Measurements from ENCODE around the gene TRMU.
"Not testable (repeated sequence)": the region's sequence is repeated elsewhere in the genome, so short reads cannot be mapped to it uniquely, and the experiment has no call there.

TRMU gene

DNA sequence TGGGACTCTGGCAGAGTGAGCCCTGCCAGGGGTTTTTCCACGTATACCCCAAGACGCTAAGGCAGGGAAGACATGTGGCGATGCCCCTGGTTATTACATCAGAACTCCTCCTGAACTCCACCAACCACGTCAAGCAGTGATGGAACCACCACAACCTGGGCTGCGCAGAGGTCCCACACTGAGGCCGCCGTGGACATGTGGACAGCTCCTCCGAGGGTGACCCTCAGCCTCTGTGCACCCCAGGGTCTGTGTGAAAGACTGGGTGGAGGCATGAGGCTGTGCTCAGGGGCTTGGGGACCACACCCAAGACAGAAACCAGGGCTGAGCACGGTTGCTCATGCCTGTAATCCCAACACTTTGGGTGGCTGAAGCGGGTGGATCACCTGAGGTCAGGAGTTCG is 52.2 kb downstream of the TRMU start:
- DNase-seq (ENCODE audit: low read depth in 2 of 2), result no peak

DNA sequence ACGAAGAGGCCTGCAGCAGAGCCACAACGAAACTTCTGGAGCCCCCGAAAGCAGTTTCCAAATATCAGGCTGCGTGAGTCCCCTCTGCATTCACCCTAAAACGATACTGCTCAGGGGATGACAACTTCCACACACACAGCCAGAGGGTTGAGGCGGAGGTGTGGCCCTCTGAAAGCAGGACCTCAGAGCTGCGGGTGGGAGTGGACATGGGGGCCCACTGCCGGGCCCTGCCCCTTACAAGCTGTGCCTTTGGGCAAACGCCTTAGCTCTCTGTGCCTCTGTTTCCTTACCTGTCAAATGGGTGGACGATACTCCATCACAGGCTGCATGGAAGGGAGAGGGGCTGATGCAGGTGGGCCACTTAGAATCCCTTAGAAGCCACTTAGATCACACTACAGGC is 53.1 kb downstream of the TRMU start:
- DNase-seq (ENCODE audit: low read depth in 2 of 2), result no peak

DNA sequence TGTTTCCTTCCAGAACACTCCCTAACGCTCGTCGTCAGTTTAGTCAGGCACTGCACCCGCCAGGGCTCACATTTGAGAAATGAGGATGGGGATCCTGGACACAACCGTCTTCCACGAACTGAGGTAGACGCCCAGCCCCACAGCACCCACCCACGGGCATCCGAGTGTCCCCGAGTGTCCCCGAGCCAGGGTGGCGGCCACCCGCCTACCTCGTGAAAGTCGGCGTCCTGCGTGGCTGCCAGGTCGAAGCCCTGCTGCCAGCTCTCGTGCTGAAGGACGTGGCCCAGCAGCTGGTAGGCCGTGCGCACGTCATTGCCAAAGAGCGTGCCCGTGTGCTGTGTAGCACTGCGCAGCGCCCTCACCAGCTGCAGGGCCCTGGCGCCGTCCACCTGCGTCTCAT is 53.6 kb downstream of the TRMU start:
- DNase-seq (ENCODE audit: low read depth in 2 of 2), result no peak

DNA sequence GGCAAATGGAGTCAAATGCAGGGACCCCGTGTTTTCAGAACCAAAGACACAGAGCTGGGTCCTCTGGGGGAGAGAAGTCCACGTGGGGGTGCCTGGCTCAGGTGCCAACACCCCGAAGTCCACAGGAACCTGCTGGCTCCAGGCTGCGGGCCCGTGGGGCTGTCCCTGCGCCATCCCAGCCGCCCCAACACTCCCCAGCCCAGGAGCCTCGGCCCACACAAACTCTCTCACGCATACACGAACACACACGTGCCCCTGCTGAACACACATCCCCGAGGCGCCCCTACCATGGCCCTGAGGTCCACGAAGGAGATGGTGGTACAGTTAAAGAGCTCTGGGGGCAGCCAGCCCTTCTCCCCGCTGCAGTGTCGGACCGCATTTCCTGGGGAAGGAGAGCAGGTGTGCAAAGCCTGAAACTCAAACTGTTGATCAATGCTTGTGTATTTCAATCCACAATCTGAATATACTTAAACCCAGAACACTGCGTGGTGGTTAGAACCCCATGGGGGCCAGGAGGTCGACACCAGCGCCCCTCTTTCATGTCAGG is 54.7 kb downstream of the TRMU start:
- no peak for DNase-seq (ENCODE audit: low read depth in 2 of 2)

DNA sequence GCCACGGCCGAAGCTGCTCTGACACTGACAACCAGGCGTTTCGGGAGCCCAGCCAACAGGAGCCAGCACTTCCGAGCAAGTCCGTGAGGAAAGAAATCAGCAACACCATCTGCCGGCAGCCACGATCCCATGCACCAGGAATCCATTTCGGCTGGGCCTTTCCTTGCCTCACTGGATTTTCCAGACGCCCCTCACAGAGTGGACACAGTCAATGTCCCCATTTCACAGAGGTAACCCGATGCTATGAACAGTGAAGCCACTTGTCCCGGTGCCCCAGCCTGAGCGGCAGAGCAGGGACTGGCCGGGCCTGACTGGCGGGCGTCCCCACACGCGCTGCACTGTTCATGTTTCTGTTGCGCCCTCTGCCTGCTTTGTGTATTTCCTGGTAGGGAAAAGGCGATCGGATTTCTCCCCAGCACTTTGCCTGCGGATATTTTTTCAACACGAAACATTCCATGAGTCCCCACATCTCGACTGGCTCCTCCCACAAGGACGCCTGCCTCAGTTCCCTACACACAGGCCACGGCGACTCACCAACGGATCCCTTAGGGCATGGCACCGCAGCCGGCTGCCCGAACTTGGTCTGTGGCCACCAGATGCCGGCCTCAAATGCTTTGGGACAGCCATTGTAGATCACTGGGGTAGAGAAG is 55.3 kb downstream of the TRMU start:
- no peak for DNase-seq (ENCODE audit: low read depth in 2 of 2)

DNA sequence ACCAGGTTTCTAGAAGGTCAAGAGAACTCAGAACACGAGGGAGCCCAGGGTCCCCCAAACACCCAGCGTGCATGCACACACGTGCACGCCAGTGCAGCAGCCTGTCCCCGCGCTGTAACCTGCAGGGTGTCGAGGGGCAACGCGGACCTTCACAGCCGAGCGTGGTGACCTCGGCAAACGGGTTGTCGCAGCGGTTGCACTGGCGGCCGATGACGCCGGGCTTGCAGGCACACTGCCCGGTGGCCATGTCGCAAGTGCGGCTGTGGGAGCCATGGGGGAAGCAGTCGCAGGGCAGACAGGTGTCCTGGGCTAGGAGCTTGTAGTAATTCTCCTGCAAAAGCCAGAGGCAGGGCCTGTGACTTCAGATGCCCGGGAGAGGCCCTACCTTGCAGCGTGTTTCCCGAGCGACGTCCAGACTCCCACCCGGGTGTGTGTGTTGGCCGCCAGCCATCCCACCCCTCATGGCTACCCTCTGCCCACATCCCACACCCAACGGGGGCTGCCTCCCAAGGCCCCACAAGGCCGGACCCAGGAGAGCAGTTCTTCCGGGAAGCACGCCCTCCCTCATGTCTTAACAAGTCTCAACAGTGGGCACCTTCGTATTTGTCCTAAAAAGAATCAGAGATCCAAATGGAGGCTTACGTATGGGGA is 56.1 kb downstream of the TRMU start:
- no peak for DNase-seq (ENCODE audit: low read depth in 2 of 2)

DNA sequence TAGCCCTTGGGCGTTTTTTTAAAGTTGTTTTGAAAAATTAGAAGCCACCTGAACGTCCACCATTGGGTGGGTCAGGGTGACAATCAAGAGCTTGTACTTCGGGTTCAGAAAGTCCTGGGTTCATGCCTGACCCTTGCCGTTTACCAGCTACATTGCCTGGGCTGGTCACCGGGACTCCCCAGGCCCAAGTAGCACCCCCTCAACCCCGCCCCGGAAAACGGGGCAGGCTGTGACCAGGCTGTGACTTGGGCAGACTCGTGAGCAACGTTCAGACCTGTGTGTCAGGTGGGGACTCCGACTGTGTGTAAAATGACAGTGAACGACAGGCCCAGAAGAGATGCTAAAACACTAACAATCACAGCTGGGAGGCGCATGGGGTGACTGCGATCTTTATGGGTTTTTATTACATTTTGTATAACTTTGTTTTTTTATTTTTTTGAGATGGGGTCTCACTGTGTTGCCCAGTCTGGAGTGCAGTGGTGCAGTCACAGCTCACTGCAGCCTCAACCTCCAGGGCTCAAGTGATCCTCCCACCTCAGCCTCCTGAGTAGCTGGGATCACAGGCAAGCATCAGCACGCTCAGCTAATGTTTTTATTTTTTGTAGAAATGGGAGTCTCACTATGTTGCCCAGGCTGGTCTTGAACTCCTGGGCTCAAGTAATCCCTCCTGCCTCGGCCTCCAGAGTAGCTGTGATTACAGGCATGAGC is 56.8 kb downstream of the TRMU start:
- DNase-seq (ENCODE audit: low read depth in 2 of 2), result no peak

DNA sequence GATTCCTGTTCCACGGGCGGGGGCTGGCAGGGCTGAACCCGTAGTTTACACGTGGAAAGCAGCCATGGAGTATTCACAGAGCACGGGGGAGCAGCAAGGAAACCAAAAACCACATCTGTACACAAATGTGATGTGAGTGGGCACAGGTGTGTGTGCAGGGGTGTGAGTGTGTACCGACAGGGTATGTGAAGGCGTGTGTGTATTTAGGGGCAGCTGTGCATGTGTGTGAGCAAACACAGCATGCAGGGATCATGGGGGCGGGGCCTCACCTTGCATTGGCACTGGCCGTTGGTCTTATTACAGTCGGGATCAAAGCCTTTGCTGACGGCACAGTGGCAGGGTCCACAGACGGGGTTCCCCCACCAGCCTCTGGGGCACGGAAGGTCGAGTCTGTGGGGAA is 58.4 kb downstream of the TRMU start:
- no peak for DNase-seq (ENCODE audit: low read depth in 2 of 2)

DNA sequence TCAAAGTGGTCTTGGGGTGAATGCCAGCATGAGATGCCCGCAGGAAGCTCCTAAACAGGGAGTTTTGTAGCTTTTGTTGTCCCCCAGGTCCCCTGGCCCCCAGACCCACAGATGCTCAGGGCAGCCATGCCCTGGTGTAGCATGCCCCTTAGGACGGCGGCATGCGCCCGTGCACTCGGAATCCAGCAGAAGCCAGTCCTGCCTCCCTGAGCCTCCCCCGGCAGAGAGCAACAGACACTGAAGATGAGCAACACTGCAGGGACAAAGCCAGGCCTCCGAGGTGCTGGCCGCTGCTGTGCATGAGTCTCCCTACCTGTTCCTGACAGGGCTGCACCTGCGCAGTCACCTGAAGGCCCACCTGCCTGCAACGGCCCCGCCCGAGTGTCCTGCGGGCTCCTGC is 59.1 kb downstream of the TRMU start:
- no peak for DNase-seq (ENCODE audit: low read depth in 2 of 2)

DNA sequence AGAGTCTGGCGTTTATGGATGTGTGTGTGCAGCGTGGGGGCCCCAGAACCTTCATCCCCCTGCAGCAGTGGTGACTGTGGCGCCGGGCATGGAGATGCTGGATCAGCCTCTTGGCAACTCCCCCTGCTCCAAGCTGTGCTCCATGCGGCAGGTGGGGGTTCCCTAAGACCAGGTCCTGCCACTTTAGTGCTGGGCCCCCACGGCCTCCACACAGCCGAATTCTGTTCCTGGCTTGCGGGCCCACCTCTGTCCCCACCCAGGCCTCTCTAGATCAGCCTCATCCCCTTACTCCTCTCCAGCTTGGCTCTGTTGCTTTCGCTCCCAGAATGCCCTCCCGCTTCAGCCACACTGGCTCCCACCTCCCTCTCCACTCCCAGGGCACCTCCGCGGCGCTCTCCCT is 59.6 kb downstream of the TRMU start:
- no peak for DNase-seq (ENCODE audit: low read depth in 2 of 2)

DNA sequence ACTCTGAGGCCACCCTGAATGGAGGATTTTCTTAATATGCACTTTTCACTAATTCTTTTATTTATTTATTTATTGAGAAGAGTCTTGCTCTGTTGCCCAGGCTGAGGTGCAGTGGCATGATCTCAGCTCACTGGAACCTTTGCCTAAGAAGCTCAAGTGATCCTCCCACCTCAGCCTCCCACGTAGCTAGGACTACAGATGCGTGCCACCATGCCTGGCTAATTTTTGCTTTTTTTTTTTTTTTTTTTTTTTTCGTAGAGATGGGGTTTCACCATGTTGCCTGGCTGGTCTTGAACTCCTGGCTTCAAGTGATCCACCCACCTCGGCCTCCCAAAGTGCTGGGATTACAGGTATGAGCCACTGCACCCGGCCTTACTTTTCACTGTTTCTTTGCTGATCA is 61.5 kb downstream of the TRMU start:
- DNase-seq (ENCODE audit: low read depth in 2 of 2), result not testable (repeated sequence)

DNA sequence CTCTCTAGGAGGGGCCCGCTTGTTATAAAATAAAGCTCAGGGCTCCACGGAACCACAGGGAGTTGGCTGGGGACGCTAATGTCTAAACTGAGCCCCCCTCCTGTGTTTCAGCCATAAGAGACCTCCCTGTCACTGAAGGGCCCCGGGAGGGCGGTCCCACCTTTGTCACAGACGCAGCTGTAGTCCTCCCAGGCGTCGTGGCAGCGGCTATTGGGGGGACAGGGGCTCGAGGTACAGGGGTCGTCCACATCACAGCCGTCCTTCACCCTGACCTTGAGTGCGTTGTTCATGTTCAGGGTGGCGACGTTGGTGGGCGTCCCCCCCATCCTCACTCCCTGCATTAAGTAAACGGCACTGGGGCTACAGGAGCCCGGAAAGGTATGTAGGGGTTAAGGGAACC is 62.0 kb downstream of the TRMU start:
- no peak for DNase-seq (ENCODE audit: low read depth in 2 of 2)

DNA sequence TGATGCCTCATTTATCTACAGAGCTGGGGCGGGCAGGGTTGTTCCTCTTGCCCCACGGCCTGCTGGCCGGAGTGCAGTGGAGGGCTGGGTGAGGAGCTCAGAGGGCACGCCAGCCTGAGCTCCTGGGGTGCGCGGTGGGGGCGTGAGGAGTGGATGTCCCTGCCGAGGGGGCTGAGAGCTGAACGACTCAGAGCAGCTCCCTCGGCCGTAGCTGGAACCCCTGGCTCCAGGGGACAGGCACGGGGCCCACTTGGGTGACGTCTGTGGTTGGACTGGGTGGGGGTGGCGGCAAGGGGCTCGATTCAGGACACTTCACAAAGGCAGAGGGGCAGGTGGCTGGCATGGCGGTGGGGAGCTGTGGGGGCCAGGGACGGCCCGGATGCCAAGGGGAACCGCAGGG is 62.4 kb downstream of the TRMU start:
- DNase-seq (ENCODE audit: low read depth in 2 of 2), result no peak

DNA sequence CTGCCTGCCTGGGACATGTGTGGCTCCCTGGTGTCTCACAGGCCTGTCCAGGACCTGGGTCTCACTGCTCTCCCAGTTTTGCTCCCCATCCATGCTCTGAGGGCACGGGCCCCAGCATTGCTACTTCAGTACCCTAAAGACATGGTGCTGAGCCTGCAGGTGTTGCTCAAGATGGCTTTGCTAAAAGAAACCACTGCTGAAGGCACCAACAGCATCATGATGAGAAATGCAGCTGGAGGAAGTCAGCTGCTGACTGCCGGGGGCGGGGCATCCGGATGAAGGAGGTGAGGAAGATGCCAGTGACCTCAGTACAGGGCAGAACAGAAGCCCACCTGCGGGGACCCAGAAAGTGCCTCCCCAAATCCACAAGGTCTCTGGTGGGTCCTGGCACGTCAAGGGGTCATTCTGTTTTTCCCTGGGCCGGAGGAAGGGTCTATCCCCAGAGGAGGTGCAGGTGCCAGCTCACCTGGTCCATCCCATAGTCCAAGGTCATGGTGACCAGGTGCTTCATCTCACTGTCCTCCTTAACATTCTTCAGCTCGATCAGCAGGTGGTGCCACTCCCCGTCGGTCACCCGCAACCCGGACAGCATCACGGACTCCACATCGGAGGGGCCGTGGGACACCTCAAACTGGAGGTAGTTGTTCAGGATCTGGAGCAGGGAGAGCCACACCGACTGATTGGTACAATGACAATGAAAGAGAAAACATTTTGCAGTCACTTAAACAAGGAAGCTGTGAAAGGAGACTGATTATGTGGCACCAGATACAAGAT is 63.9 kb downstream of the TRMU start:
- no peak for DNase-seq (ENCODE audit: low read depth in 2 of 2)

DNA sequence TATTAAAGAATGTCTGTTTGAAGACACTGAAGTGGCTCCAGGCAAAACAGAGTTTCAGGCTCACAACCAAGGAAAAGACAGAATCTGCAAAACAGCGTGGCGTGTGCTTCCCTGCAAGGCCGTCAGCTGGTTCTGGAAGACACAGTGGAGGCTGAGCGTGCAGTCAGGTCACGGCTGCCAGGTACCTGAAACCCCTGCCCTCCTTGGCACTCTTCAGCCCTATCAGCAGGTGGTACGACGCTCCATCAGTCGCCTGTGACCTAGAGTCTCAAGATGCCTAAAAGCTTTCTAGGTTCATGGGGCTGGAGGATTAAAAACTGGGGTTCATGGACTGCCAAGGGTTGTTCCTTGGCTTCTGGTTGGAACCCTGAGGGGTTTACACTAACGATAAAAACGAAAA is 65.9 kb downstream of the TRMU start:
- no peak for DNase-seq (ENCODE audit: low read depth in 2 of 2)

DNA sequence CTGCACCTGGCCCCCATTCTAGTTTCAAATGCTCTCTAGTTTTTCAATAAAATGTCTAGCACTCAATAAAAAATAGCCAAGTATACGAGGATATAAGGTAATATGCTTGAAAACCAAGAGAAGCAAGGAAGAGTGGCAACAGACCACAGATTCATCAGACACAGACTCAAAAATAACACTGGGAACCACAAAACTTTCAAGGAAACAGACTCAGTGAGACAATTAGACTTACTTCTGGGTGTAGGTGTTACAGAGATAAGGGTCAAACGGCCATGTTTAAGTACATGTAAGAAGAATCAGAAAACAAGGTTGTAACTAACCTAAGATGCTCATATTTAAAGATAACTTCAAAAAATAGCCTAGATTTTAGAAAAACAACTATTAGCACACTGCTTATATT is 67.0 kb downstream of the TRMU start:
- DNase-seq (ENCODE audit: low read depth in 2 of 2), result no peak

DNA sequence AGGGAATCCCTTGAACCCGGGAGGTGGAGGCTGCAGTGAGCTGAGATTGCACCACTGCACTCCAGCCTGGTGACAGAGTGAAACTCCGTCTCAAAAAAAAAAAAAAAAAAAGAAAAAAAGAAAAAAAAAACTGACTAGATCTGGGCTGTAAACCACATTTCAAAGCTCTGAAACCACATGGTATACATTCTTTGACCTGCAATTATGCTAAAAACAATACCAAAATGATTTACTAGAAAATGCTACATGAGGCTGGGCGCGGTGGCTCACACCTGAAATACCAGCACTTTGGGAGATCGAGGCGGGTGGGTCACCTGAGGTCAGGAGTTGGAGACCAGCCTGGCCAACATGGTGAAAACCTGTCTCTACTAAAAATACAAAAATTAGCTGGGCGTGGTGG is 68.4 kb downstream of the TRMU start:
- not testable (repeated sequence) for DNase-seq (ENCODE audit: low read depth in 2 of 2)

DNA sequence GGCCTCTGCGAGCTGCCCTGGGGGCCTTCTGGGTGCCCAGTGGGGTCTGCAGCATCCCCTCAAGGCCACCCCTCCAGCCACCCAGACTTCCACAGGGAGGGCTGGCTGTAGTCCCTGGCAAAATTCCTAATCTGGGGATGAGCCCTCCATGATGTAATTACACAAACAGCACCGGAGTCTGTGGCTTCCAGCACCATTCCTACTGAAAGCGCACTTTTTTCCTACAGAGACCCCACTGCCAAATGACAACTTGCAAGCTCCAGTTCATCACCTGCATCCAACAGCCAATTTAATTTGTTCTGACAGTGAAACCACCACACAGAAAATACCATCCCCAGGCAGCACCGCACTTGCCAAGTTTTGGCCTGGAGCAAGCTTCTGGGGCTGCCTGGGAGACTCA is 70.4 kb downstream of the TRMU start:
- no peak for DNase-seq (ENCODE audit: low read depth in 2 of 2)

DNA sequence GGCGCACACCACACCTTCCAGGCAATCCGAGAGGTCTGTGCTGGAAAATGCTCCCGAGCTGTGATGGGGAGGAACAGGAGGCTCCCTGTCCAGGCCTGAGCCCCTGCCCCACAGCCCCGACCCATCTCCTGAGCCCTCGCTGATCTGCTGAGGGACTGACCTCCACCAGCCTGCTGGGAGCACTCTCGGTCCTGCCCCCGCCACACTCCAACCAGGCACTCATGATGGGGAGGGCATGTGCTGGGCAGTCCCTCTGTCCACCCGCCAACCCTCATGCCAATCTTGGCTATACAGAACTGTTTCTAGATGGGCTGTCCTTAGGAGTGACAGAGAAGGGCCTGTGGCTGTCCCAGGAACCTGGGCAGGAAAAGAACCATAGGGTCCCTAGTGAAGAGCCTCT is 70.8 kb downstream of the TRMU start:
- no peak for DNase-seq (ENCODE audit: low read depth in 2 of 2)

DNA sequence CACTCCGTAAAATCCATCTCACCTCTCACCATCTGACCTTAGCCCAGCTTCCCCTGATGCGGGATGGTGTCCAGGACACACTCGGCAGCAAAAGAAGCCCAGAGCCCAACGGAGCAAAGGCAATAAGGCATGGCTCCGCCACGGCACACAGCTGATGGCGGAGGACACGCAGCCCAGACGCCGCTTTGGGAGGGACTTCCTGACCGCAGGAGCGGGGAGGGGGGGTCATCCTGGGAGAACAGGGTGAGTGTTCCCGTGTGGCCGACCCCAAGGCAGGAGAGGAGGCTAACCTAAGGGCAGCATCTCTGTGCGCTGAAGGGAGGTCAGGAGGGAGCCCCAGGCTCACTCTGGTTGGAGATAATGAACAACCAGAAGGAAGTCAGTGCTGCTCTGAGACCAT is 71.3 kb downstream of the TRMU start:
- no peak for DNase-seq (ENCODE audit: low read depth in 2 of 2)
